GM12891 (cell line): ENCODE data around the gene OR2W3.

Experiments used
- POLR2A ChIP-seq: IDR thresholded peaks from 2 replicates; pipeline ENCODE4 v1.6.1; 2011; ENCODE audit warnings: low read depth, low read length, control low read depth
- POLR2AphosphoS5 ChIP-seq: IDR thresholded peaks from 2 replicates; pipeline ENCODE4 v1.6.1; 2011; ENCODE audit warnings: low read depth, low read length, control low read depth
- SPI1 ChIP-seq: IDR thresholded peaks from 2 replicates; pipeline ENCODE4 v1.6.1; 2011; ENCODE audit warnings: low read depth, low read length, control low read depth
- TAF1 ChIP-seq: IDR thresholded peaks from 2 replicates; pipeline ENCODE4 v1.6.1; 2011; ENCODE audit warnings: low read depth, low read length, control low read depth

DNA sequence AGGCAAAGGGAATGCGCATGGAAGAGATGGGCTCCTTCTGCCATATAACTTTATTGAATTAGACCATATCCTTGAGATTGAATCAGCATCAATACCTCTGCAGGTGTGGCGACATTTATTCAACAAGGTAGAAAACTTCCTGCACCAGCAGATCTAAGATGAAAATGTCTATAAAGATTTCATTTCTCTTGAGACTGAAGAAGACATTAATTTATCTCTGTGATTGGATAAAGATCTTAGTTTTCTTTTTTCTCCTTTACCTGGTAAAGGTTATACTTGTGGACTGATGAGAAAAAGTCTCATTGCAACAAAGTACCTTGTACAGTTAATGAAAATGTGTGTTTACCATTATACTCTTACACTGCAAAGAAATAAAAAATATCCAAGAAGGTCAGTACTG lies 24.6 kb downstream of the OR2W3 start, which contains the start of gene OR2T8:
- TF ChIP-seq TAF1 (no peak), POLR2A (no peak), POLR2AphosphoS5 (no peak), SPI1 (no peak)
